Endodermal cell (in vitro differentiated cells): Measurements from ENCODE around the gene CDRT4. TPM values are rescaled to one million over a fixed set of nuclear protein-coding genes. Genes with fewer than 3 reads are reported as not detected.

Source experiments
- DNase-seq: peaks from one replicate; pipeline ENCODE4 v3.0.0-alpha.2; 2017
- H3K27ac ChIP-seq: 2 replicates; pipeline ENCODE4 v1.5.1; 2013; ENCODE audit warnings: mild to moderate bottlenecking, low read depth, low read length, moderate library complexity
- H3K27me3 ChIP-seq: 2 replicates; pipeline ENCODE4 v1.6.1; 2013; ENCODE audit warnings: mild to moderate bottlenecking, low read length, moderate library complexity; ENCODE audit not compliant: insufficient read depth, control insufficient read depth, poor library complexity, severe bottlenecking
- H3K36me3 ChIP-seq: 2 replicates; pipeline ENCODE4 v1.7.0; 2013; ENCODE audit warnings: mild to moderate bottlenecking, low read length, moderate library complexity; ENCODE audit not compliant: control insufficient read depth, insufficient read depth
- H3K4me1 ChIP-seq: one replicate; pipeline ENCODE4 v1.7.0; 2013; ENCODE audit warnings: low read length; ENCODE audit not compliant: control insufficient read depth, insufficient read depth
- H3K4me3 ChIP-seq: 2 replicates; pipeline ENCODE4 v1.5.1; 2013; ENCODE audit warnings: mild to moderate bottlenecking, low read length, moderate library complexity
- H3K9ac ChIP-seq: 2 replicates; pipeline ENCODE4 v1.6.1; 2013; ENCODE audit warnings: mild to moderate bottlenecking, low read length, moderate library complexity; ENCODE audit not compliant: poor library complexity, severe bottlenecking; ENCODE audit errors: extremely low read depth
- H3K9me3 ChIP-seq: 2 replicates; pipeline ENCODE4 v1.6.1; 2013; ENCODE audit warnings: mild to moderate bottlenecking, low read length, moderate library complexity; ENCODE audit not compliant: control insufficient read depth
- H3K27ac Mint-ChIP-seq: 2 replicates; pipeline ENCODE4 v1.8.0; 2020; ENCODE audit warnings: mixed read lengths
- H3K27me3 Mint-ChIP-seq: 2 replicates; pipeline ENCODE4 v1.8.0; 2021; ENCODE audit warnings: mild to moderate bottlenecking, mixed read lengths; ENCODE audit not compliant: insufficient read depth
- H3K36me3 Mint-ChIP-seq: 2 replicates; pipeline ENCODE4 v1.8.0; 2020; ENCODE audit warnings: low read depth, mixed read lengths
- H3K4me1 Mint-ChIP-seq: 2 replicates; pipeline ENCODE4 v1.8.0; 2020; ENCODE audit warnings: mixed read lengths
- H3K4me3 Mint-ChIP-seq: 2 replicates; pipeline ENCODE4 v1.8.0; 2020; ENCODE audit warnings: mild to moderate bottlenecking, moderate library complexity, mixed read lengths
- H3K9me3 Mint-ChIP-seq: 2 replicates; pipeline ENCODE4 v1.8.0; 2020; ENCODE audit warnings: mild to moderate bottlenecking, mixed read lengths
- CTCF ChIP-seq: fragments of 200-600 bp; sonication (generic); conservative IDR thresholded peaks from 2 replicates; pipeline ENCODE4 v1.5.0; 2021; ENCODE audit warnings: antibody characterized with exemption, mild to moderate bottlenecking
- WGBS, 2 experiments: methylation state at CpG; one replicate each; pipeline versions ENCODE4 v1.1.5 to v1.1.7; 2013; ENCODE audit warnings: missing lambda C conversion rate in 2 of 2, mixed read lengths in 1 of 2; ENCODE audit not compliant: insufficient coverage in 1 of 2, insufficient read length in 1 of 2; 5-methylcytosine and 5-hydroxymethylcytosine counted together
- total RNA-seq, 2 donors: library from RNA; stranded (reverse); fragmentation: NEBNext Ultra II Directional in 1 of 2; extraction: Animal tissue kit (Norgen Biotek cat#: 25700) in 1 of 2; gene quantifications; 2 replicates in 1 of 2; 3 replicates in 1 of 2; pipeline ENCODE4 v1.2.1, GENCODE V29; 2021

The CDRT4 gene
- total RNA-seq, 2 donors from 2014 or later: 16.4 to 39.7 TPM

- H3K4me1 ChIP-seq: no peaks in the 10 kb centered on the region
- no peak overlapping the region for H3K27ac ChIP-seq
- H3K4me1 Mint-ChIP-seq: no peaks in the 10 kb centered on the region
- H3K9ac ChIP-seq: no peak overlapping the region
- 89 to 93% methylated on average over 4 to 5 of the region's 5 CpGs for WGBS, 2 experiments
- H3K36me3 ChIP-seq: peaks cover 72% of the 10 kb centered on the region
- H3K27me3 Mint-ChIP-seq: no peaks in the 10 kb centered on the region
- H3K27ac Mint-ChIP-seq: no peak overlapping the region
- no peak for DNase-seq
- no peaks in the 10 kb centered on the region for H3K9me3 Mint-ChIP-seq
- peaks cover 58% of the 10 kb centered on the region for H3K36me3 Mint-ChIP-seq
- no peaks in the 10 kb centered on the region for H3K9me3 ChIP-seq
- no peaks in the 10 kb centered on the region for H3K27me3 ChIP-seq
- no peak overlapping the region for H3K4me3 ChIP-seq
- no peak overlapping the region for H3K4me3 Mint-ChIP-seq
- TF ChIP-seq CTCF: no peak
Measured at GRCh38 chr17:15478845-15479244, 11.4 kb upstream of the CDRT4 start.

GRCh38 chr17:15475631-15476354 lies 8.4 kb upstream of the CDRT4 start:
- no peak for TF ChIP-seq CTCF
- Mint-ChIP-seq H3K27me3 (no peaks in the 10 kb centered on the region), H3K9me3 (no peaks in the 10 kb centered on the region), H3K4me1 (peaks cover 1% of the 10 kb centered on the region), H3K4me3 (no peak overlapping the region), H3K36me3 (peaks cover 42% of the 10 kb centered on the region), H3K27ac (no peak overlapping the region)
- no peak for DNase-seq
- H3K9ac ChIP-seq: no peak overlapping the region
- no peaks in the 10 kb centered on the region for H3K4me1 ChIP-seq
- WGBS, 2 experiments: 95 to 96% methylated on average over 4 to 8 of the region's 8 CpGs
- no peak overlapping the region for H3K4me3 ChIP-seq
- no peaks in the 10 kb centered on the region for H3K9me3 ChIP-seq
- no peaks in the 10 kb centered on the region for H3K27me3 ChIP-seq
- no peak overlapping the region for H3K27ac ChIP-seq
- H3K36me3 ChIP-seq: peaks cover 67% of the 10 kb centered on the region

- no peaks in the 10 kb centered on the region for H3K9me3 Mint-ChIP-seq
- H3K9ac ChIP-seq: no peak overlapping the region
- H3K27ac Mint-ChIP-seq: no peak overlapping the region
- H3K27ac ChIP-seq: no peak overlapping the region
- 93 to 100% methylated on average over 1 to 3 of the region's 3 CpGs for WGBS, 2 experiments
- no peak for TF ChIP-seq CTCF
- no peak overlapping the region for H3K4me3 ChIP-seq
- peaks cover 6% of the 10 kb centered on the region for H3K4me1 ChIP-seq
- no peak overlapping the region for H3K4me3 Mint-ChIP-seq
- peaks cover 46% of the 10 kb centered on the region for H3K36me3 Mint-ChIP-seq
- peaks cover 8% of the 10 kb centered on the region for H3K4me1 Mint-ChIP-seq
- H3K36me3 ChIP-seq: peaks cover 66% of the 10 kb centered on the region
- no peaks in the 10 kb centered on the region for H3K27me3 ChIP-seq
- DNase-seq: no peak
- no peaks in the 10 kb centered on the region for H3K9me3 ChIP-seq
- H3K27me3 Mint-ChIP-seq: no peaks in the 10 kb centered on the region
Measured at GRCh38 chr17:15472891-15473290, 5.5 kb upstream of the CDRT4 start.
